HG03175 (cell line): ENCODE results near the gene ZFP62.
"Not testable (repeated sequence)": the region's sequence is repeated elsewhere in the genome, so short reads cannot be mapped to it uniquely, and the experiment has no call there.

Source experiments
- ATAC-seq: cut with Tn5 transposase; IDR thresholded peaks from one replicate; pipeline ENCODE4 v1.9.1; 2021; ENCODE audit warnings: mild to moderate bottlenecking, moderate library complexity; ENCODE audit not compliant: unreplicated experiment

Gene ZFP62

GRCh38 chr5:180831139-180832093 is 29.7 kb downstream of the ZFP62 start:
- ATAC-seq: peak; percentile 76

- ATAC-seq: peak; percentile 54
Measured at GRCh38 chr5:180830253-180831138, 30.6 kb downstream of the ZFP62 start.

DNA sequence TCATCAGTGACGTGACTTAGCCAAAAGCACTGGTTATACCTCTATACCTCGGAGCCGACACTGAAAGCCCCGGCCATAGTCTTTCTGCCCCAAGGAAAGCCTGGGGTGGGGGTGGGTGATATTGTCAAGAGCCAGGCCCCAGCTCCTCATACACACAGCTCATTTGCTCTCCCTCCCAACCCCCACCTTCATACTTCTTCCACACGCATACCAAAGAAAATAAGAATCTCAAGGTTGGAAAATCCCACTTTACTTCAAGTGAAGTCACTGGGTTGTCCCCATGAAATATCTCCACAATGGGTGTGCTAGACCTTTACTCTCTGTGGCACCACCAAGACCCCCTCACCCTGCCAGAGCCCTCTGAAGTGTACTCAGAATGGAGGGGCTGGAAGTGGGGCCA is 31.4 kb downstream of the ZFP62 start:
- ATAC-seq: no peak

DNA sequence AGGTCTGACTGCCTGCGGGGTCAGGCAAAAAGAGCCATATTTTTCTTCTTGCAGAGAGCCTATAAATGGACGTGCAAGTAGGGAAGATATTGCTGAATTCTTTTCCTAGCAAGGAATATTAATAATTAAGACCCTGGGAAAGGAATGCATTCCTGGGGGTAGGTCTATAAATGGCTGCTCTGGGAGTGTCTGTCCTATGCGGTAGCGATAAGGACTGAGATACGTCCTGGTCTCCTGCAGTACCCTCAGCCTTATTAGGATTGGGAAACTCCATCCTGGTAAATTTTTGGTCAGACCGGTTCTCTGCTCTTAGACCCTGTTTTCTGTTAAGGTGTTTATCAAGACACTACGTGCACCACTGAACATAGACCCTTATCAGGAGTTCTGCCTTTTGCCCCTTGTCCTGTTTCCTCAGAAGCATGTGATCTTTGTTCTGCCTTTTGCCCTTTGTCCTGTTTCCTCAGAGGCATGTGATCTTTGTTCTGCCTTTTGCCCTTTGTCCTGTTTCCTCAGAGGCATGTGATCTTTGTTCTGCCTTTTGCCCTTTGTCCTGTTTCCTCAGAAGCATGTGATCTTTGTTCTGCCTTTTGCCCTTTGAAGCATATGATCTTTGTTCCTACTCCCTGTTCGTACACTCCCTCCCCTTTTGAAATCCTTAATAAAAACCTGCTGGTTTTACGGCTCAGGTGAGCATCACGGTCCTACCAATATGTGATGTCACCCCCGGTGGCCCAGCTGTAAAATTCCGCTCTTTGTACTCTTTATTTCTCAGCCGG is 32.1 kb downstream of the ZFP62 start:
- ATAC-seq: not testable (repeated sequence)

GRCh38 chr5:180827374-180827773 is 33.7 kb downstream of the ZFP62 start:
- ATAC-seq: not testable (repeated sequence)

GRCh38 chr5:180825768-180826525 is 35.1 kb downstream of the ZFP62 start:
- ATAC-seq: no peak

DNA sequence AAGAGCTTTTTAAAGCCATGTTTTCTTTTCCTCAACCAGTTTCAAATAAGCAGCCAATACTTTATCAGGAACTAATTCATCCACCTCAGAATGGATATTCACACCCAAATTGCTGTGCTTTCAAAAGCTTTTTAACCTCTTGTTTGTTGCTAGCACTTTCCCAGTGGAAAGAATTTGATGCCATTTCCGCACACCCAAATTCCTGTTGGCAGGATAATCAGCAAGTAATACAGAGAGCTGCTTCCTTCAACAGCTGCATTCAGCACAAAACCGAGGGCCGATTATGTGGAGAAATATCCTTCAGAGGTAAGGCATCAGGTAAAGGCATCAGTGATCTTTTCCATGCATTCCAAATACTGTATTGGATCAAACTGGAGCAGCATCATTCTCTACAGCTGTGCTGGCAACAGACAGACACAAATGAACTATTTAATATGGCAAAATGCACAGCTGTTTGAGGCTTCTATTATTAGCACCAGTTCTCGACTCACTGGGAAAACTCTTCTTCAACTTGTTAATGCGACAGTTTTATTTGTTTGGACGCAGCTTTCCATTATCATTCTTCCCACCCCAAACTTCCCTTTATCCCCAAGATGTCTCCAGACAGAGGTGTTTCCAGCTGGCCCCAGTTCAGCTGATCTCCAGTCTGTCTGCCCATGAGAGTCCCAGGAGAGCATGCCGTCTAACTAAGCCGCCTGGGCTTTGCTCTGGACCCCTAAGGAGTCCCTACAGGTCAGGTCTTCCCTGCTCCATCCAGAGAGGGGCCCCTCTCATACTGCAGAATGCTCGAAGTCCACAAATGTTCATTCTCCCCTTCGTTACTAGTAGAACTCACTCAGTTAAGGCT is 36.2 kb downstream of the ZFP62 start:
- ATAC-seq: no peak

DNA sequence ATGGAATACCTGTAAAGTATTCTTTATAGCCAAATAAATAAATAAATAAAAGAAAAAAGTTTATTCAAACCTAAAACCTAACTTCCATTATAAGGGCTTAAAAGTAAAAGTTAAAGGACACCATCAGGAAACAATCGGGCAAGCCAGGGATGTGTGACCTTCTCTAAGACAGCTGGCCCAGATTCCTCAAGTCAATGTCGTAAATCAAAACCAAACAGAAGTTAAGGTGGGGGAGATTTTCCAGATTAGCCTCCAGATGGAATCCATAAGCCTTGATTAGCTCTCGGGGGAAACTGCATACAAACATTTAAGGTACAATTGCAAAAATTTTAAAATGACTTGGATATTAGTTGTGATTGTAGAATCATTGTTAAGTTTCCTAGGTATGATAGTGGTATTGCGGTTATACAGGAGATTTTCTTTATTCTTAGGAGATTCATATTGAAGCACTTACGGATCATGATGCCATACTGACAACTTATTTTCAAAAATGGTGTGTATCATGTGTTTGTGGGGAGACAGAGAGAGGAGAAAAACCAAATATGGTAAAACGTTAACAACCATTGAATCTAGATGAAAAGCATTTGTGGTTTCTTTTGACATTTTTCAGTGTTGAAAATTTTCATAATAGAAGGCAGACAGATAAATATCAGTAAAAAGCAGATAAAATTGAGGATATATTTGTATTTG is 37.0 kb downstream of the ZFP62 start:
- ATAC-seq: no peak

- no peak for ATAC-seq
Measured at GRCh38 chr5:180823346-180823745, 37.7 kb downstream of the ZFP62 start.

GRCh38 chr5:180821538-180821937 is 39.5 kb downstream of the ZFP62 start:
- ATAC-seq: no peak

- peak; percentile 76 for ATAC-seq
Measured at GRCh38 chr5:180820788-180821321, 40.2 kb downstream of the ZFP62 start.

- ATAC-seq: no peak
Measured at GRCh38 chr5:180818677-180819341, 42.3 kb downstream of the ZFP62 start.

GRCh38 chr5:180817893-180818674 is 43.0 kb downstream of the ZFP62 start:
- ATAC-seq: peak; percentile 38

DNA sequence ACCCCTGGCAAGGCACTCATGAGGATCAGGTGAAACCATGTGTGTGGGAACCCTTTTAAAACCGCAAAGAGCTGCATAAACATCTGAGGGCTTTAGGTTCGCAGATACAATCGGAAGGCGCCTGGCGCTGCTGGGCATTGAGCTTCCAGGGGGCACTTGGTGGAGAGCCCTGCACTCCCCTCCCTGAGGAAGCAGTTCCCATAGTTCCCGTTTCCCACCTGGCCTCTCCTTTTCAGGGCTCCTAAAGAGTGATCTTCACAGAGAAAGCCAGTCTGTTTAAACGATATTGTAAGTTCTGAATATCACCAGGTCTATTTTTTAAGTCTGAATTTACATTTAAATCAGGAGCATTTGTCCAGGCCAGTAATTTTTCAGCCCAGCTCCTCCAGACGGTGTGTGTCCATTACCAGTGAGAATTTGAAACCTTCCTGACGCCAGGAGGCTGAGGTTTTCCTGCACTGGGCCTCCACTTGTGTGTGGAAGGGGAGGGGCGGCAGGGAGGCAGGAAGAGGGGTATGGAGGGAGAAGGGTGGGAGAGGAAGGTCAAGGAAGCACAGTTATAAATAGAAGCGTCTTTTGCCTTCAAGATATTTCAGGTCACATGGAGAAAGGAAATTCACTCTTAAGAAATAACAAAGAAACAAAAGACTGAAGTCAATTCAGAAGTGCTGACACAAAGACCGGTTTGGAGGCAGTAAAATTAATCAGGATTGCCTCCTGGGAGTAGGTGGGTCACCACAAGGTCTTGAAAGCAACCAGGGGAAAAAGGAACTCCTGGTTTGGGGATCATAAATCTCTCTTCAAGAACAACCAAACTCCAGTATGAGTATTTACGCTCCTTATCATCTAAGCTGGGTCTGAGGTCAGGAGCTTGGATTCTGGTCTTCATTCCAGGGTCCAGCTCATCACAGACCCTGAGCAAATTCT is 44.2 kb downstream of the ZFP62 start:
- ATAC-seq: no peak

GRCh38 chr5:180815293-180815917 is 45.7 kb downstream of the ZFP62 start:
- no peak for ATAC-seq

DNA sequence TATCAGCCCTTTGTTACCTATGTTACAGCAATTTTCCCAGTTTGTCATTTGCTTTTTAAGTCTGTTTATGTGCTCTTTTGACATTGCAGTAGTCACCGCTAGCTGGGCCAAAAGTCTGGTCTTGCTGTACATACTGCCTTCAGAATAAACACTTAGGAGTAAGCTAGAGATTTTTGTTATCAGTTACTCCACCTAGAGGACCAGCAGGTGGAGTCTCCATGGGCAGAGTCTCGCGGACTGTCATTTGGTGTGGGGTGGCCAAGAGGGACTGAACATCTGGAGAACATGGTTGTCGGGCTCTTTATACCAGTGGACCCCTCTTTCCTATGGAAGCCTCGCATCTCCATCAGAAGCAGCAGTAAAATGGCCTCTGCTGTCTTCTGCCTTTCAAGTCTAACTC is 47.7 kb downstream of the ZFP62 start:
- ATAC-seq: no peak
